H9 (cell line): ENCODE measurements around the gene CCDC85A. TPM values are rescaled to one million over a fixed set of nuclear protein-coding genes. Genes with fewer than 3 reads are reported as not detected.

Experiments
- DNase-seq: peaks from one replicate; pipeline ENCODE4 v3.0.0-alpha.2; 2017
- H2AFZ ChIP-seq: one replicate; pipeline ENCODE4 v1.6.1; 2013; ENCODE audit warnings: mild to moderate bottlenecking, low read length, control low read depth, moderate library complexity
- H2AK5ac ChIP-seq: 2 replicates; pipeline ENCODE4 v1.6.1; 2013; ENCODE audit warnings: low read length, control low read depth, mixed read lengths; ENCODE audit not compliant: insufficient read length
- H2BK120ac ChIP-seq: one replicate; pipeline ENCODE4 v1.6.1; 2013; ENCODE audit warnings: low read depth, mild to moderate bottlenecking, low read length, control low read depth, inconsistent platforms; ENCODE audit not compliant: poor library complexity, severe bottlenecking
- H2BK12ac ChIP-seq: 2 replicates; pipeline ENCODE4 v1.6.1; 2013; ENCODE audit warnings: low read length, control low read depth, mixed read lengths, low read depth; ENCODE audit not compliant: insufficient read length
- H2BK15ac ChIP-seq: 2 replicates; pipeline ENCODE4 v1.6.1; 2013; ENCODE audit warnings: low read depth, low read length, control low read depth
- H2BK20ac ChIP-seq: one replicate; pipeline ENCODE4 v1.6.1; 2013; ENCODE audit warnings: low read depth, mild to moderate bottlenecking, low read length, control low read depth, inconsistent platforms; ENCODE audit not compliant: poor library complexity, severe bottlenecking
- H2BK5ac ChIP-seq: 2 replicates; pipeline ENCODE4 v1.6.1; 2013; ENCODE audit warnings: low read length, control low read depth, mixed read lengths; ENCODE audit not compliant: insufficient read length
- H3K14ac ChIP-seq: 2 replicates; pipeline ENCODE4 v1.6.1; 2013; ENCODE audit warnings: low read length, control low read depth; ENCODE audit not compliant: insufficient read depth
- H3K18ac ChIP-seq: 2 replicates; pipeline ENCODE4 v1.6.1; 2013; ENCODE audit warnings: low read depth, mild to moderate bottlenecking, mixed read lengths, low read length, control low read depth; ENCODE audit not compliant: insufficient read length
- H3K23ac ChIP-seq: 2 replicates; pipeline ENCODE4 v1.6.1; 2013; ENCODE audit warnings: low read length, control low read depth, mixed read lengths, low read depth; ENCODE audit not compliant: insufficient read length
- H3K23me2 ChIP-seq: 2 replicates; pipeline ENCODE4 v1.6.1; 2013; ENCODE audit warnings: low read depth, mild to moderate bottlenecking, mixed read lengths, low read length, control low read depth; ENCODE audit not compliant: insufficient read length, poor library complexity, severe bottlenecking
- H3K27ac ChIP-seq: 2 replicates; pipeline ENCODE4 v1.5.1; 2013; ENCODE audit warnings: low read length, control low read depth, mixed read lengths, low read depth; ENCODE audit not compliant: insufficient read length
- H3K27me3 ChIP-seq: 2 replicates; pipeline ENCODE4 v1.6.1; 2013; ENCODE audit warnings: low read length, control low read depth, inconsistent platforms; ENCODE audit not compliant: insufficient read depth
- H3K4ac ChIP-seq: 2 replicates; pipeline ENCODE4 v1.6.1; 2013; ENCODE audit warnings: low read depth, mild to moderate bottlenecking, control low read depth, inconsistent platforms, low read length, moderate library complexity
- H3K4me1 ChIP-seq: 2 replicates; pipeline ENCODE4 v1.6.1; 2013; ENCODE audit warnings: low read length, control low read depth, inconsistent platforms; ENCODE audit not compliant: insufficient read depth
- H3K4me2 ChIP-seq: 2 replicates; pipeline ENCODE4 v1.6.1; 2013; ENCODE audit warnings: low read length, control low read depth, mixed read lengths; ENCODE audit not compliant: insufficient read length, insufficient read depth
- H3K56ac ChIP-seq: 2 replicates; pipeline ENCODE4 v1.6.1; 2013; ENCODE audit warnings: low read depth, mild to moderate bottlenecking, mixed read lengths, low read length, control low read depth; ENCODE audit not compliant: insufficient read length
- H3K79me1 ChIP-seq: 2 replicates; pipeline ENCODE4 v1.6.1; 2013; ENCODE audit warnings: low read depth, mild to moderate bottlenecking, moderate library complexity, low read length, control low read depth, inconsistent platforms; ENCODE audit not compliant: insufficient read depth, poor library complexity, severe bottlenecking
- H3K79me2 ChIP-seq: 2 replicates; pipeline ENCODE4 v1.6.1; 2013; ENCODE audit warnings: low read length, control low read depth, inconsistent platforms; ENCODE audit not compliant: insufficient read depth
- H3K9ac ChIP-seq: 2 replicates; pipeline ENCODE4 v1.6.1; 2013; ENCODE audit warnings: low read length, control low read depth, mixed read lengths; ENCODE audit not compliant: insufficient read length; ENCODE audit errors: extremely low read depth
- H3K9me3 ChIP-seq: one replicate; pipeline ENCODE4 v1.6.1; 2013; ENCODE audit warnings: low read depth, low read length, inconsistent platforms; ENCODE audit not compliant: control insufficient read depth
- H3T11ph ChIP-seq: one replicate; pipeline ENCODE4 v1.6.1; 2013; ENCODE audit warnings: mild to moderate bottlenecking, low read length, control low read depth, inconsistent platforms
- H4K20me1 ChIP-seq: one replicate; pipeline ENCODE4 v1.6.1; 2013; ENCODE audit not compliant: control insufficient read depth, insufficient read length, insufficient read depth
- H4K5ac ChIP-seq: 2 replicates; pipeline ENCODE4 v1.6.1; 2013; ENCODE audit warnings: low read depth, mild to moderate bottlenecking, mixed read lengths, low read length, control low read depth; ENCODE audit not compliant: insufficient read length
- H4K8ac ChIP-seq: replicated peaks from 2 replicates; pipeline ENCODE4 v1.6.1; 2013; ENCODE audit warnings: low read length, control low read depth, mixed read lengths, low read depth; ENCODE audit not compliant: insufficient read length
- H4K91ac ChIP-seq: 2 replicates; pipeline ENCODE4 v1.6.1; 2013; ENCODE audit warnings: low read depth, mild to moderate bottlenecking, moderate library complexity, mixed read lengths, low read length, control low read depth; ENCODE audit not compliant: insufficient read length
- H3K27ac Mint-ChIP-seq, 3 experiments: 2 replicates in 2 of 3; 3 replicates in 1 of 3; pipeline ENCODE4 v1.8.0; 2020 to 2021; ENCODE audit warnings: mixed read lengths in 3 of 3, mild to moderate bottlenecking in 1 of 3, moderate library complexity in 1 of 3
- H3K27me3 Mint-ChIP-seq: 2 replicates; pipeline ENCODE4 v1.8.0; 2021; ENCODE audit warnings: low read depth, mild to moderate bottlenecking, moderate library complexity, mixed read lengths
- H3K36me3 Mint-ChIP-seq, 3 experiments: 2 replicates in 2 of 3; 3 replicates in 1 of 3; pipeline ENCODE4 v1.8.0; 2020 to 2021; ENCODE audit warnings: low read depth in 3 of 3, mixed read lengths in 3 of 3; ENCODE audit not compliant: insufficient read depth in 1 of 3
- H3K4me1 Mint-ChIP-seq, 2 experiments: 2 replicates each; pipeline ENCODE4 v1.8.0; 2020; ENCODE audit warnings: mixed read lengths in 2 of 2
- H3K4me3 Mint-ChIP-seq, 2 experiments: 2 replicates in 1 of 2; 3 replicates in 1 of 2; pipeline ENCODE4 v1.8.0; 2020 to 2021; ENCODE audit warnings: mild to moderate bottlenecking in 2 of 2, mixed read lengths in 2 of 2, moderate library complexity in 1 of 2
- H3K9me3 Mint-ChIP-seq, 2 experiments: 2 replicates in 1 of 2; 3 replicates in 1 of 2; pipeline ENCODE4 v1.8.0; 2020; ENCODE audit warnings: mild to moderate bottlenecking in 2 of 2, mixed read lengths in 2 of 2, moderate library complexity in 1 of 2
- CTCF ChIP-seq: fragments of 200-600 bp; sonication (generic); conservative IDR thresholded peaks from 3 replicates; pipeline ENCODE4 v1.8.0; 2021; ENCODE audit warnings: antibody characterized with exemption, mild to moderate bottlenecking
- total RNA-seq: library from RNA; stranded (reverse); gene quantifications from 2 replicates; pipeline ENCODE4 v1.2.1, GENCODE V29; 2021

The CCDC85A gene
- total RNA-seq, 1 experiment from 2014 or later: 0.17 TPM

- Histone ChIP-seq H3K27ac (no peak overlapping the region), H3K79me2 (no peaks in the 10 kb centered on the region), H4K91ac (no peak overlapping the region), H3K23me2 (no peaks in the 10 kb centered on the region), H3K18ac (no peak overlapping the region), H2BK15ac (no peak overlapping the region), H2AK5ac (no peak overlapping the region), H2BK20ac (no peak overlapping the region), H2AFZ (no peak overlapping the region), H4K5ac (no peak overlapping the region), H3K4me1 (no peaks in the 10 kb centered on the region), H3T11ph (no peak overlapping the region), H3K14ac (no peak overlapping the region), H3K79me1 (no peaks in the 10 kb centered on the region), H3K27me3 (no peaks in the 10 kb centered on the region), H3K56ac (no peak overlapping the region), H2BK120ac (no peak overlapping the region), H3K4me2 (no peak overlapping the region), H2BK5ac (no peak overlapping the region), H3K23ac (no peak overlapping the region), H3K9me3 (no peaks in the 10 kb centered on the region), H4K8ac (no peak overlapping the region), H2BK12ac (no peak overlapping the region), H4K20me1 (no peaks in the 10 kb centered on the region), H3K9ac (no peak overlapping the region), H3K4ac (no peak overlapping the region)
- Mint-ChIP-seq H3K36me3 (no peaks in the 10 kb centered on the region), H3K27ac (no peak overlapping the region), H3K4me3 (no peak overlapping the region), H3K4me1 (no peaks in the 10 kb centered on the region), H3K9me3 (no peaks in the 10 kb centered on the region), H3K27me3 (peaks cover 20% of the 10 kb centered on the region)
- no peak for DNase-seq
- TF ChIP-seq CTCF: no peak
Observed at GRCh38 chr2:56211048-56211447, 27.3 kb downstream of the CCDC85A start.
